ENCODE measurements around the gene EIPR1. TPM values are rescaled to one million over a fixed set of nuclear protein-coding genes. Genes with fewer than 3 reads are reported as not detected.

Gene EIPR1
- total and polyA plus RNA-seq, 2 of the 13 experiments (the other 11 are each of a cell fraction or from before 2014, with no cell fraction given): 70.0 to 96.3 TPM

- CTCF ChIA-PET (ENCODE audit: low intra/inter-chr PET ratio, low total read pairs): no interaction called here
- H3K4me1 ChIP-seq (ENCODE audit: insufficient read depth, low read length): no peaks in the 10 kb centered on the region
- WGBS (ENCODE audit: low lambda C conversion rate): 98% methylated on average over 19 of the region's 21 CpGs
- FAIRE-seq (no peak), ATAC-seq (no peak; the same call in 2 of the 3 replicates), DNase-seq (ENCODE audit: low spot score) (no peak)
- peaks cover 7 to 31% of the 10 kb centered on the region in 2 experiments for H3K36me3 ChIP-seq (replicated peaks in 1 of 2; ENCODE audit: control insufficient read depth in 1 of 2, insufficient read depth in 2 of 2, low read length in 2 of 2)
- no peaks in the 10 kb centered on the region for H3K27me3 ChIP-seq (ENCODE audit: control insufficient read depth in 1 of 2, insufficient read depth in 2 of 2, low read length in 2 of 2)
- no peaks in the 10 kb centered on the region for H3K9me3 ChIP-seq (ENCODE audit: low read length)
- in situ Hi-C loops (cut with HindIII; ENCODE audit: extremely low pct_ligation_motif_present, low pct_unique_long_range_greater_than_20kb) (no loop called here), intact Hi-C loops (cut with micrococcal nuclease; ENCODE audit: unreplicated experiment) (no loop called here)
- H4K20me1 ChIP-seq (ENCODE audit: insufficient read depth, low read length): peaks cover 16% of the 10 kb centered on the region
- no peak overlapping the region for H3K4me2 ChIP-seq (ENCODE audit: low read depth, low read length)
- peaks cover 16% of the 10 kb centered on the region for H3K79me2 ChIP-seq (ENCODE audit: insufficient read depth, low read length)
- POLR2A ChIA-PET: no interaction called here
- no peak overlapping the region for H3K9ac ChIP-seq (ENCODE audit: insufficient read depth, low read depth, low read length)
- no peak overlapping the region for H3K4me3 ChIP-seq (replicated peaks in 1 of 3; ENCODE audit: insufficient read depth in 1 of 3, low read depth in 2 of 3, low read length in 3 of 3)
- no peak overlapping the region for H2AFZ ChIP-seq (ENCODE audit: low read length)
- BruUV-seq (replicated peaks): no TSS peak
- H3K27ac ChIP-seq (ENCODE audit: extremely low read length, insufficient read depth, low read length): no peak overlapping the region
- TF ChIP-seq ZNF331 (CRISPR knock-in tag; IDR thresholded peaks at IDR 0.05): no peak
- no peak for TF ChIP-seq USF2 (IDR thresholded peaks at IDR 0.05; ENCODE audit: low read depth, low read length)
- no peak for TF ChIP-seq USF2 (CRISPR knock-in tag; IDR thresholded peaks at IDR 0.05; ENCODE audit: borderline replicate concordance)
- TF ChIP-seq KDM3A (CRISPR knock-in tag; IDR thresholded peaks at IDR 0.05; ENCODE audit: low read depth): no peak
- TF ChIP-seq HNF1A (IDR thresholded peaks at IDR 0.05; ENCODE audit: low read depth): no peak
- TF ChIP-seq HNF1A (CRISPR knock-in tag; IDR thresholded peaks at IDR 0.05; ENCODE audit: borderline replicate concordance): 0 out of 2 replicates have a peak, but pooled peaks have one; percentile 4
- TF ChIP-seq ZNF354B (CRISPR knock-in tag; IDR thresholded peaks at IDR 0.05): no peak
- TF ChIP-seq ZNF512 (CRISPR knock-in tag; IDR thresholded peaks at IDR 0.05): no peak
- no peak for TF ChIP-seq CERS6 (CRISPR knock-in tag; IDR thresholded peaks at IDR 0.05)
- TF ChIP-seq TEF (CRISPR knock-in tag; IDR thresholded peaks at IDR 0.05): no peak
- 0 out of 2 replicates have a peak, but pooled peaks have one; percentile 27 for TF ChIP-seq ZBTB4 (CRISPR knock-in tag; IDR thresholded peaks at IDR 0.05; ENCODE audit: borderline replicate concordance)
These were observed 60.3 kb downstream of the EIPR1 start for GRCh38 chr2:3317277-3317685.

Measured in HepG2 (cell line).